COLO668 (cell line): ENCODE measurements around the gene ARHGDIG.

Experiments
- DNase-seq: peaks from one replicate; lab custom pipeline; 2025; ENCODE audit not compliant: unreplicated experiment; lab: John Stamatoyannopoulos, UW

The ARHGDIG gene

GRCh38 chr16:280005-280460 is 358 bp upstream of the ARHGDIG start:
- no peak for DNase-seq

GRCh38 chr16:280991-281659 is 734 bp downstream of the ARHGDIG start:
- DNase-seq, result no peak

GRCh38 chr16:281660-282255 is 1.4 kb downstream of the ARHGDIG start:
- DNase-seq, result peak; percentile 18

GRCh38 chr16:282491-282890 is 2.1 kb downstream of the ARHGDIG start:
- DNase-seq, result no peak

GRCh38 chr16:283033-283805 is 2.8 kb downstream of the ARHGDIG start, which contains the start of gene PDIA2:
TSS of gene PDIA2 (plus strand) at chr16:283164. CDS start at chr16:283170, 6 bp downstream.
- DNase-seq, result no peak

- no peak for DNase-seq
These were observed 4.1 kb downstream of the ARHGDIG start for GRCh38 chr16:284204-285120.

- DNase-seq, result no peak
These were observed 5.0 kb downstream of the ARHGDIG start for GRCh38 chr16:285146-286055.

GRCh38 chr16:286491-287297 is 6.3 kb downstream of the ARHGDIG start:
- DNase-seq, result no peak

- peak; percentile 85 for DNase-seq
These were observed 7.0 kb downstream of the ARHGDIG start for GRCh38 chr16:287298-287811.

- no peak for DNase-seq
These were observed 7.9 kb downstream of the ARHGDIG start for GRCh38 chr16:287981-288920.

GRCh38 chr16:289395-289997 is 9.1 kb downstream of the ARHGDIG start:
- no peak for DNase-seq

- DNase-seq, result no peak
These were observed 9.8 kb downstream of the ARHGDIG start for GRCh38 chr16:290015-290680.

GRCh38 chr16:290681-291405 is 10.5 kb downstream of the ARHGDIG start:
- DNase-seq, result no peak

GRCh38 chr16:291539-291938 is 11.1 kb downstream of the ARHGDIG start:
- DNase-seq, result no peak

GRCh38 chr16:293043-293775 is 12.8 kb downstream of the ARHGDIG start:
- no peak for DNase-seq
